NCI-H2107 treated with DMSO at 0.1 percent for 48 hours (cell line): Measurements from ENCODE around the gene AHDC1.
A peak's percentile ranks its signal among the peaks of the same experiment; 100 is the strongest.

Source experiments
- DNase-seq: peaks from one replicate; lab custom pipeline; 2025; ENCODE audit not compliant: unreplicated experiment; lab: John Stamatoyannopoulos, UW

The AHDC1 gene

DNA sequence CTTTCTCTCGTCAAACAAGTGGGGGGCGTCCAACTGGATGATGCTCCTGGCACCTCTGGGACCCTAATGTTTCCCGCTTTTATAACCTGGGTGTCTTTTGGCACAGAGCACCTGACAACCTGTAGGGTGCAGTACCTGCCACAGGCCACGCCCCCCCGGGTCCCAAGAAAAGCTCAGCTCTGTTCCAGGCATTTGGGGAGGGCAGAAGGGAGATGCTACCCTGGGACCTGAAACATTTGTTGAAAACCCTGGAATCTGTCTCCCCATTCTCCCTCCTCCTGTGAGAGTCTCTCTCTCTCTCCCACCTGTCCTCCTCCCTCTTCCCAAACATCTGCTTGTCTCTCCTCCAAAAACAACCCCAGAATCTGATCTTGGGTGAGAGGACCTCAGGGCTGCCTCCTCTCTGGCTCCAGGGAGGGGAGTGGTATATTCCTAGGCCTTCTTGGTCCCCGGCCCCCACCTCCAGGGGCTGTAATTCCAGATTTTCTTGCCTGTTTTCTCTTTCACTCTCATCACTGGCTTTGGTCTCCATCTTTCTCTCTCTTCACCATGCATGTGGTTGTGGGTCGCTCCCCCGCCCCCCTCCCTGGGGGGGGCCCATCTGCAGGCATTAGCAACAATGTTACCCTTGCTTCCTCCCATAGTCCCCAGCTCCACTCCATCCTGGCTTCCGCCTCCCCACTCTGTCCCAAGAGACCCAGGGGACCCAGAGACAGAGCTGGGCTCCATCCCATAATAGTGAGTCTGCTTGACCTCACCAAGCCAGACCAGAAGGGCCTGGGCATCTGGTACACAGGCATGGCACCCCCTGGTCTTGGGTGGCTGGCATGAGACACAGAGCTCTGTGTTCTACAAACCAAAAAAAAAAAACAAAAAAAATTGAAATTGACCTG, 4.1 kb downstream of the AHDC1 start:
- peak; percentile 63 for DNase-seq

GRCh38 chr1:27598902-27599528, 4.9 kb downstream of the AHDC1 start:
- DNase-seq, result peak; percentile 86

GRCh38 chr1:27598295-27598687, 5.7 kb downstream of the AHDC1 start:
- no peak for DNase-seq

DNA sequence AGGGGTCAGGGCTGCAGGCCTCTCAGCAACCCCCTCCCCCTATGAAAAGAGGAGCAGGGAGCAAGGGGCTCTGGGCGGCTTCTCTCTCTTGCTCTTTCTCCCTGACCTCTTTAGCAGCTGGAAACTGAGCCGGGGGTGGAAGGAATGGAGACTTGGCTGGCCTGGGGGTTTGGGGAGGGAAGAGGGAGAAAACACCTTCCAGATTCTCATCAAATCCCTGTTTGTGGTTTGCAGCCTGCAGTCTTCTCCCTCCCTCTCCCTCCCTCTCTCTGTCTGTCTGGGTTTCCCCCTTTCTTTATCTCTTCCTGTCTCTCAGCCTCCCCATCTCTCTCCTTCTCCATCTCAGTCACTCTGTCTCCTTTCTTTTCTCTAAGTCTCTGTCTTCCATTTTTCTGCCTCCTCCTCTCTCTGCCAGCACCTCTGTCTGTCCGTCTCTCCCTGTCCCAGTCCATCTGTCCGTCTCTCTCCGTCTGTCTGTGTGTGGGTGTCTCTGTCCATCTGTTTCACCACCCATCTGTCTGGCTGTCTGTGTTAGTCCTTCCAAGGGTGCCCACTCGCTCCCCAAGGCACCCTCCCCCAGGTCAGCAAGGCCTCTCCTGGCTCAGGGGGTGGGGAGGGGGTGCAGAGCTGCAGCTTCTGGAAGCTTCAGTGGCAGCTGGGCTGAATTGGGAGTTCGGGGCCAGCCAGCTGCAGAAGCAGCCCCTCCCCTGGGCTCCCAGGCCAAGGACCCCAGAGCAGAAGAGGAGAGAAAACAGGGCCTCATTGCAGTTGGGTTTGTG, 6.2 kb downstream of the AHDC1 start:
- no peak for DNase-seq

GRCh38 chr1:27596986-27597385, 7.0 kb downstream of the AHDC1 start:
- DNase-seq, result no peak

GRCh38 chr1:27596261-27596660, 7.7 kb downstream of the AHDC1 start:
- DNase-seq, result no peak

DNA sequence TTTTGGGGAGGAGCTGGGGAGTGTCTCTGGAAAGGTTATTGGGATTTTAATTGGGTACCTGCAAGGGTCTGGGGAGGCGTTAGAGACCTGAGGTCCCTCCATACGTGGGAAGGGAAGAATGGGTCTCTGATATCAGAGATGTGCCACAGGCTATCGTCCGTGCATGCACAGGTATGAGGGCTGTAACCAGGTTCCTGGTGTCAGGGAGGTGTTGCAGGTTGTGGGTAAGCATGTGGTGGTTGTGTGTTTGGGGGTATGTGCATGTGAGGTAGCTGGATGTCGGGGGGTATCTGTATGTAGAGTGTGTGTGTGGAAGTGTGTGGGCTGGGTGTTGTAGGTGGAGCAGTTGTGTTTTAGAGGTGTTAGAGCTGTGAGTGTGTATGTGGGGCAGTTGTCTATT, 8.3 kb downstream of the AHDC1 start:
- no peak for DNase-seq

DNA sequence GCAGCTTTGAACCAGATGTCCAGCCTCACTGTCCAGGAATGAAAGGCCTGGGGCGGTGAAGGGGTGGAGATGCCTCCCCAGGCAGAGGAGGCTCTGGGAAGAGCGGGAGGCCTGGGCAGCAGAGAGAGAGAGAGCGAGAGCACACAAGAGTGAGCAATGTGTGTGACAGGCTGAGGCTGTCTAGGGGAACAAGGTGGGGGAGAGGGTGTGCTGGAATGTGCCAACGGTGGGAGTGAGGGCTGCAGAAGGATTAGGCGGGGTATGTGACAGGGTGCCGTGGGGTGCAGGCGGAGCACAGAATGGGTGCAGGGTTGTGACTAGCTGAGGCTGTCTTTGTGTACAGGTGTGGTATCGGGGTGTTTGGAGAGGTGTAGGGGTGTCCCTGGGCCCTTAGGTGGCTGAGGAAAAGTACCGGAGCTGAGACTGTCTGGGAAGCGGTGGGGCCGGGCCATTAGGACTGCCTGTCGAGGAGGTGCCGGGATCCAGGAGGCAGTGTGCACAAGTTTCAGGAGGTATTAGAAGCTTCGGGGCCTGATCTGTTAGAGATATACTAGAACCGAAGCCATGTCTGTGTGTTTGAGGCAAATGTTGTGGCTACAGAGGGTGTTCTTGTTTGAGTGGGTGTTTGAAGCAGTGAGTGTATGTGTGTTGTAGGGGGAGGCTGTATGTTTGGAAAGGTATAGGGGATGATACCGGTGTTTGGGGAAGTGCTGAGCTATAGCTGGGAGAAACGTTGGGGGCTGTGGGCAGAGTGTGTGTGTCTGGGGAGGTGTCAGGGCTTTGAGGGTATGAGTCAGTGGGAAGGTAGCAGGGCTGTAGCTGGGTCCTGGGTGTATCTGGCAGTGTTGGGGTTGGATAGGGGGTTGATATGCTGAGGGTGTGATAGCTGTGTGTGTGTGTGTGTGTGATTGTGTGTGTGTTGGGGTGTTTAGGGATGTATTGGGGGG, 9.1 kb downstream of the AHDC1 start:
- no peak for DNase-seq

DNA sequence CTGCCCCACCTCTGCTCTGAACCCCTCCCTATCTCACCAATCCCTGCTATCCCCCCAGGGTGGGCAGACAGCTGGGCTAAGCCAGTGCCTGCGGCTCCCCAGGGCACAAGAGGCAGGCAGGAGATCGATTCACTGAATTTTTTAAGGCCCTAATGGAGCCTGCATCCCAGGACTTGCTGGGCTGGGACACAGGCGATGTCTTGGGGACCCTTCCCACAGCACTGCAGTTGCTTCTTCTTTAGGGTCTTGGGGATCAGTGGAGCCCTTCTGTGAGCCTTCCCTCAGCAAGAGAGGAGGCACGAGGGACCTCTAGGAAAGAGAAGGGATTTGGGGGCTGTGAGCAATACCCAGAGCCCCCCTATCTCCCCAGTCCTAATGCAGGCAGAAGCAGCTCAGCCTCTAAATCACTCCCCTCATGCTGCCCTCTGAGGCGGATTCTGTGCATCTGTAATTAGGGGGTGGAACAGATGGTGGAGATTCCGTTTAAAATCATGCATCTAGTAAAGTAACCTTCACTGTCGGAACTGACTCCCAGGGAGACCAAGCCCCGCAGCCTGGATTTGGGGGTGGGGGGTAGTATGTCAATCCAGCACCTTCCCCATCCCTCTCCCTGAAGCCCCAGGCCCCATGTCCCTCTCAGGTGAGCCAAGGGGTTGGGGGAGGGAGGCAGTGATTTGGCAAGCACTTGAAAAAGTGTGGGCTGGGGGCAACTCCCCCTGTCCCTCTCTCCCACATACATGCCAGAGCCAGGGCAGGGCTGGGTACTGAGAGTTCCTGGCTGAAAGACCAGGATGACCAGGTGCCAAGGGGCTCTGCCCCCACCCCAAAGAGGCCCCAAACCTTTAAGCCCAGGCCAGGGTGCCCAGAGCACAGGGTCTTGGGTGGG, 10.0 kb downstream of the AHDC1 start:
- no peak for DNase-seq

- no peak for DNase-seq
Observed at GRCh38 chr1:27592931-27593677, 10.8 kb downstream of the AHDC1 start.

DNA sequence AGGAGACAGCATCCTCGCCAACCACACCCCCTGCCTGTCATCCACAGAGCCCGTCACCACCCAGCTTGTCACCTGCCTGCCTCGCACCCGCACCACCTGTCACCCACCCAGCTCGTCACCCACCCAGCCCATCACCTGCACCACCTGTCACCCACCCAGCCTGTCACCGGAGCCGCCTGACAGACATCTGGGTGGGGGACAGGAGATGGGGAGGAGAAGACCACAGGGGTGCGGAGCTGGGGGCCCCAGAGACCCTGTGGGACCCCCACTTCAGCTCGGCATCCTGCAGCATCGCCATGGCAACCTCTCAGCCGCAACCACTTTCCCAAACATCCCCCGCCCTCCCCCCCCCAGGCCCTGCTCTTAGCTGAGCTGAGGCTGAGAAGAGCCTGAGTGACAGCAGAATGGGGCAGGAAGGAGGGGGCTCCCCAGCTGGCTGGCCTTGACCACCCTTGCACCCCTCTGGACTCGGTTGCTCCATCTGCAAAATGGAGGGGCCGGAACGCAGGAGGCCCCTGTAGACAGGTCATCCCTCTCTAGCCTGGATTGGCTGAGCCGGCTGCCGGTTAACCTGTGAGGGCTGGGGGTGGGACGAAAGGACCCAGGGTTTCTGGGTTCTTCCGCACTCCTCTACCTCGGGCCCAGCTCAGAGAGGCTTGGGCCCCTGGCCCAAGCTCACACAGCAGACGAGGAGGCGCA, 11.6 kb downstream of the AHDC1 start:
- DNase-seq, result peak; percentile 38

DNA sequence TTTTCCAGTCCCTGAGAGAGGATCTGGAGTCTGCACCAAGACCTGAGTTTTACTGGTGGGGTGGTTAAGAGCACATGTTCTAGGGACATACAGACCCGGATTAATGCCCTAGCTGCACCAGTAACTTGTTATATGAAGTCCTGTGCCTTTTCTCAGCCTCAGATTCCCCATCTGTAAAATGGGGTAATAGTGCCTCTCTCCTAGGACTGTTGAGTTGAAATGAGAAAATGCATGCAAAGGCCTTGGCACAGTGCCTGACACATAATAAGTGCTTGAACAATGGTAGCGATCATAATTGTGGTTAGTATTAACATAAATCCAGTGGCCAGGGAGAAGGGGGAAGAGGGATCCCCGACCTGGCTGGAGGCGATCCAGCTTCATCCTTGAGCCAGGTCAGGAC, 12.3 kb downstream of the AHDC1 start:
- peak; percentile 59 for DNase-seq

DNA sequence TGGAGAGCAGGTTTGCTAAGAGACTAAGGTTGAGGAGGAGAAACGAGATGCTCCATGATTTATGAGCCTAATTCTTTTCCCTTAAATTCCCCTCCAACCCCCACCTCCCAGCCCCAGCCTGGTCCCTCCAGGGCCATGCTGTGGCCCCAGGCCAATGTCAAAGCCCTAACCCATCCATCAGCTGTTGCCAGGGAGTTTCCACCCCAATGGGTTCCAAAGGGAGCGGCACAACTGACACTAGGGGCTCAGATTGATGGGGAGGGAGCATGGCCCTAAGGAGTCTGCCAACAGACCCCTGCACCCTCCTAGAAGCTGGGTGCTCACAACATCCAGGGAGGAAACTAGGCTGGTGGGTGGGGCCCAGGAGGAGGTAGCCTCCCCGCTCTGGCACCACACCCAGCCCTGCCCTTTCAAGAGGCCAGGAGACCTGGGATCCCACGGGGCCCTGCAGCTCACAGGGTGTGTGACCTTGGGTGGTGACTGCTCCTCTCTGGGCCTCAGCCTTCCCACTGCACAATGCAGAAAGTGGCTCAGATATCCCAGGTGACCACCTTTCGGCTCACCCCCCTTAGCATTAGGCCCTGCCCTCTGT, 12.9 kb downstream of the AHDC1 start:
- DNase-seq, result no peak

- DNase-seq, result peak; percentile 72
Observed at GRCh38 chr1:27589841-27590426, 14.0 kb downstream of the AHDC1 start.

- DNase-seq, result no peak
Observed at GRCh38 chr1:27589441-27589840, 14.5 kb downstream of the AHDC1 start.

- DNase-seq, result no peak
Observed at GRCh38 chr1:27588256-27589232, 15.4 kb downstream of the AHDC1 start.
